ENCODE results near the gene SP140L.
"Not testable (repeated sequence)": the region's sequence is repeated elsewhere in the genome, so short reads cannot be mapped to it uniquely, and the experiment has no call there.

Gene SP140L

GRCh38 chr2:230324503-230324902 is 2.5 kb upstream of the SP140L start:
- no peak for DNase-seq

GRCh38 chr2:230325316-230326243 is 1.4 kb upstream of the SP140L start:
- DNase-seq = no peak

GRCh38 chr2:230327418-230328154 is 593 bp downstream of the SP140L start:
- DNase-seq = no peak

- DNase-seq = no peak
Observed at GRCh38 chr2:230328155-230328458, 1.1 kb downstream of the SP140L start.

- DNase-seq = no peak
Observed at GRCh38 chr2:230329946-230330605, 3.1 kb downstream of the SP140L start.

GRCh38 chr2:230330725-230331124 is 3.7 kb downstream of the SP140L start:
- no peak for DNase-seq

GRCh38 chr2:230335461-230335863 is 8.5 kb downstream of the SP140L start:
- no peak for DNase-seq

GRCh38 chr2:230335864-230336506 is 9.0 kb downstream of the SP140L start:
- no peak for DNase-seq

GRCh38 chr2:230341936-230342528 is 15.0 kb downstream of the SP140L start:
- not testable (repeated sequence) for DNase-seq

GRCh38 chr2:230343041-230343624 is 16.1 kb downstream of the SP140L start:
- DNase-seq = not testable (repeated sequence)

- DNase-seq = no peak
Observed at GRCh38 chr2:230343747-230344146, 16.8 kb downstream of the SP140L start.

- no peak for DNase-seq
Observed at GRCh38 chr2:230346465-230346864, 19.5 kb downstream of the SP140L start.

- no peak for DNase-seq
Observed at GRCh38 chr2:230346921-230347533, 20.0 kb downstream of the SP140L start.

GRCh38 chr2:230347659-230348305 is 20.8 kb downstream of the SP140L start:
- no peak for DNase-seq

- DNase-seq = no peak
Observed at GRCh38 chr2:230348787-230349186, 21.8 kb downstream of the SP140L start.

GRCh38 chr2:230356084-230356483 is 29.1 kb downstream of the SP140L start:
- DNase-seq = no peak

GRCh38 chr2:230358305-230358704 is 31.3 kb downstream of the SP140L start:
- no peak for DNase-seq

GRCh38 chr2:230360028-230360427 is 33.0 kb downstream of the SP140L start:
- DNase-seq = no peak

- no peak for DNase-seq
Observed at GRCh38 chr2:230362030-230362691, 35.2 kb downstream of the SP140L start.

- DNase-seq = no peak
Observed at GRCh38 chr2:230382108-230382507, 55.1 kb downstream of the SP140L start.

GRCh38 chr2:230383453-230383852 is 56.5 kb downstream of the SP140L start:
- no peak for DNase-seq
